HepG2 (cell line): ENCODE measurements around the gene NUBP1. TPM values are rescaled to one million over a fixed set of nuclear protein-coding genes. Genes with fewer than 3 reads are reported as not detected.

ENCODE experiments used
- ATAC-seq: fragments of 200-7000 bp; cut with Tn5 transposase; 3 replicates; pipeline ENCODE4 v1.9.1; 2020; ENCODE audit warnings: mild to moderate bottlenecking, moderate library complexity
- BruUV-seq: library from RNA; stranded (reverse); fragments of 400-500 nt; replicated peaks from 2 replicates; lab custom pipeline; 2021; lab: Mats Ljungman, UMichigan
- CTCF ChIA-PET: fragments of 300-600 bp; formaldehyde crosslinking; extraction: SDS; loops from one replicate; lab custom pipeline; 2021; ENCODE audit warnings: low total read pairs, inconsistent platforms, low intra/inter-chr PET ratio; lab: Yijun Ruan, JAX
- POLR2A ChIA-PET: fragments of 350-600 bp; sonication (Branson Sonifier 250); formaldehyde crosslinking; loops from one replicate; lab custom pipeline; 2020; ENCODE audit warnings: antibody characterized with exemption, inconsistent platforms; lab: Yijun Ruan, JAX
- DNase-seq: peaks from one replicate; pipeline ENCODE4 v3.0.0-alpha.2; 2015; ENCODE audit warnings: low spot score
- FAIRE-seq: peaks from 3 replicates; lab custom pipeline; 2011; peaks lifted over from hg19 to GRCh38; lab: Jason Lieb, UNC
- H2AFZ ChIP-seq: one replicate; pipeline ENCODE4 v1.6.1; 2011; ENCODE audit warnings: low read length, inconsistent platforms
- H3K27ac ChIP-seq: fragments of 300-600 bp; 3 replicates; pipeline ENCODE4 v1.8.0; 2011; ENCODE audit warnings: mixed run types, mild to moderate bottlenecking, mixed read lengths, low read length, inconsistent platforms; ENCODE audit not compliant: insufficient read depth; ENCODE audit errors: extremely low read length
- H3K27me3 ChIP-seq, 2 experiments: fragments of 200-600 bp in 1 of 2; 2 replicates in 1 of 2; 3 replicates in 1 of 2; pipeline versions ENCODE4 v1.6.0 to v1.8.0; 2011; ENCODE audit warnings: low read length in 2 of 2, mild to moderate bottlenecking in 2 of 2, moderate library complexity in 2 of 2, inconsistent platforms in 1 of 2; ENCODE audit not compliant: insufficient read depth in 2 of 2, control insufficient read depth in 1 of 2
- H3K36me3 ChIP-seq, 2 experiments: fragments of 200-600 bp in 1 of 2; replicated peaks in 1 of 2; 2 replicates in 1 of 2; 3 replicates in 1 of 2; pipeline versions ENCODE4 v1.5.1 to v1.8.0; 2011; ENCODE audit warnings: low read length in 2 of 2, inconsistent platforms in 1 of 2; ENCODE audit not compliant: insufficient read depth in 2 of 2, control insufficient read depth in 1 of 2
- H3K4me1 ChIP-seq: 2 replicates; pipeline ENCODE4 v1.5.1; 2012; ENCODE audit warnings: low read length, inconsistent platforms; ENCODE audit not compliant: insufficient read depth
- H3K4me2 ChIP-seq: 2 replicates; pipeline ENCODE4 v1.6.0; 2011; ENCODE audit warnings: low read depth, low read length, inconsistent platforms
- H3K4me3 ChIP-seq, 3 experiments: fragments of 200-600 bp in 1 of 3; sonication (generic), shearing (Covaris generic) in 1 of 3; replicated peaks in 1 of 3; 2 replicates each; pipeline ENCODE4 v1.5.1; 2011 to 2016; ENCODE audit warnings: low read length in 3 of 3, inconsistent platforms in 2 of 3, low read depth in 2 of 3, mild to moderate bottlenecking in 2 of 3, control low read depth in 1 of 3, mixed read lengths in 1 of 3; ENCODE audit not compliant: insufficient read depth in 1 of 3
- H3K79me2 ChIP-seq: one replicate; pipeline ENCODE4 v1.6.1; 2011; ENCODE audit warnings: low read length, inconsistent platforms; ENCODE audit not compliant: insufficient read depth
- H3K9ac ChIP-seq: 2 replicates; pipeline ENCODE4 v1.6.0; 2011; ENCODE audit warnings: mild to moderate bottlenecking, low read depth, low read length, inconsistent platforms; ENCODE audit not compliant: insufficient read depth
- H3K9me3 ChIP-seq: 2 replicates; pipeline ENCODE4 v1.5.1; 2012; ENCODE audit warnings: mild to moderate bottlenecking, low read length
- H4K20me1 ChIP-seq: 2 replicates; pipeline ENCODE4 v1.6.0; 2011; ENCODE audit warnings: inconsistent platforms, mild to moderate bottlenecking, low read length, moderate library complexity; ENCODE audit not compliant: insufficient read depth
- GATAD2A ChIP-seq: IDR thresholded peaks from 2 replicates; pipeline ENCODE4 v1.6.1; 2016
- YEATS4 ChIP-seq: sonication (generic); formaldehyde crosslinking; IDR thresholded peaks from 2 replicates; pipeline ENCODE4 v1.4.0; 2020; ENCODE audit warnings: missing genetic modification reagents, borderline replicate concordance
- ZNF337 ChIP-seq: sonication (generic); formaldehyde crosslinking; IDR thresholded peaks from 2 replicates; pipeline ENCODE4 v1.5.1; 2020; ENCODE audit warnings: missing genetic modification reagents, low read depth, mild to moderate bottlenecking, borderline replicate concordance
- ZNF512B ChIP-seq: sonication (generic); formaldehyde crosslinking; IDR thresholded peaks from 2 replicates; pipeline ENCODE4 v1.5.1; 2020; ENCODE audit warnings: missing genetic modification reagents, mild to moderate bottlenecking, borderline replicate concordance
- WGBS: methylation state at CpG from one replicate; pipeline ENCODE4 v1.1.6; 2017; ENCODE audit warnings: low lambda C conversion rate; 5-methylcytosine and 5-hydroxymethylcytosine counted together
- in situ Hi-C: cut with HindIII; loops from 2 replicates; pipeline ENCODE4 v1.10.0; 2017; ENCODE audit warnings: low pct_unique_long_range_greater_than_20kb; ENCODE audit not compliant: extremely low pct_ligation_motif_present
- intact Hi-C: fragments of 100-400 bp; cut with micrococcal nuclease; formaldehyde crosslinking; loops from one replicate; pipeline ENCODE4 v1.10.0; 2022; ENCODE audit not compliant: unreplicated experiment
- polyA plus RNA-seq, 8 experiments: library from polyadenylated mRNA; depleted of rRNA in 3 of 8; stranded (reverse) in 7 of 8; unstranded in 1 of 8; fragments of >200 nt; fragmentation: Illumina TruSeq in 4 of 8; extraction: Trizol in 4 of 8; gene quantifications; 2 replicates each; pipeline versions ENCODE4 v1.2.1 to v1.2.3, GENCODE V29; 2011 to 2016; ENCODE audit warnings: low read depth in 4 of 8, missing spikeins in 1 of 8, mixed read lengths in 1 of 8; ENCODE audit not compliant: insufficient read depth in 1 of 8
- total RNA-seq, 5 experiments: library from RNA; depleted of rRNA; stranded (reverse); fragments of >200 nt; fragmentation: Illumina TruSeq; extraction: Trizol; gene quantifications; 2 replicates each; pipeline ENCODE4 v1.2.3, GENCODE V29; 2016; ENCODE audit warnings: low read depth in 1 of 5
- TF ChIP-seq, protein P1 (sequence below): sonication (generic); formaldehyde crosslinking; IDR thresholded peaks from 2 replicates; pipeline ENCODE4 v1.4.0; 2020; ENCODE audit warnings: mild to moderate bottlenecking, missing genetic modification reagents

NUBP1 gene
- total and polyA plus RNA-seq, 2 of the 13 experiments (the other 11 are each of a cell fraction or from before 2014, with no cell fraction given), result 53.5 to 70.4 TPM

GRCh38 chr16:10694306-10694705 lies 49.3 kb upstream of the NUBP1 start:
- ChIA-PET CTCF (no interaction called here), POLR2A (no interaction called here)
- intact Hi-C loops (no loop called here), in situ Hi-C loops (no loop called here)
- H4K20me1 ChIP-seq, result no peaks in the 10 kb centered on the region
- BruUV-seq, result no TSS peak
- FAIRE-seq (no peak), DNase-seq (no peak), ATAC-seq (no peak; the same call in 2 of the 3 replicates)
- WGBS, result 76% methylated on average over 21 of the region's 21 CpGs
- no peaks in the 10 kb centered on the region for H3K79me2 ChIP-seq
- no peaks in the 10 kb centered on the region for H3K36me3 ChIP-seq
- H3K4me1 ChIP-seq, result peaks cover under 1% of the 10 kb centered on the region; the same call in 1 of the 2 replicates
- H3K9ac ChIP-seq, result no peak overlapping the region
- TF ChIP-seq, protein P1, sequence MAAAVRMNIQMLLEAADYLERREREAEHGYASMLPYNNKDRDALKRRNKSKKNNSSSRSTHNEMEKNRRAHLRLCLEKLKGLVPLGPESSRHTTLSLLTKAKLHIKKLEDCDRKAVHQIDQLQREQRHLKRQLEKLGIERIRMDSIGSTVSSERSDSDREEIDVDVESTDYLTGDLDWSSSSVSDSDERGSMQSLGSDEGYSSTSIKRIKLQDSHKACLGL, result 0 out of 2 replicates have a peak, but pooled peaks have one; percentile 49
- no peak for TF ChIP-seq ZNF512B (CRISPR knock-in tag)
- no peak overlapping the region for H2AFZ ChIP-seq
- no peak overlapping the region for H3K4me2 ChIP-seq
- no peaks in the 10 kb centered on the region for H3K9me3 ChIP-seq
- no peak overlapping the region for H3K27ac ChIP-seq
- peaks cover 2 to 4% of the 10 kb centered on the region in 2 experiments; a peak in 3 of 5 replicates for H3K27me3 ChIP-seq
- H3K4me3 ChIP-seq, result no peak overlapping the region

DNA sequence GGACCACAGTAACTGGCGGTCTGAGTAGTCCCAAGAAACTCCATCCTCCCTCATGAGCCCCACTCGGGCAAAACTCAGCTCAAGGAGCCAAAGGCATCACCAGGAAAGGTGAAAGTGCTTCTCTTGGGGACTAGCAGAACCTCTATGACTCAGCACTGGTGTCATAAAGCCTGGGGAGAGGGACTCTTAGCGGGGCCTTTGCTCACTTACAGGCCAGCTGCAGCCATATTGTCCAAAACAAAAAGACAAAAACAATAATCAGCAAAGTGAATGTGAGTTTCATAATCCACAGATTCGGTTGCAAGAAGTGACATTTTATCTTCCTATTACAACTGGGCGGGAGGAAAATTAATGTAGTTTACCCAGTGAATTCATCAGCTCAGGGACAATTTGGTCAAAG lies 48.8 kb upstream of the NUBP1 start, which contains the start of gene TEKT5:
Gene TEKT5 (minus strand): TSS at position 101 of the 400 bp plus-strand sequence. CDS start 57 bp downstream, at position 44.
- Histone ChIP-seq H3K4me3 (no peak within 1 kb of the TSS), H4K20me1 (no peaks in the 10 kb centered on the region), H3K36me3 (no peaks in the 10 kb centered on the region), H3K4me1 (no peaks in the 10 kb centered on the region), H3K4me2 (no peak within 1 kb of the TSS), H3K9me3 (no peaks in the 10 kb centered on the region), H3K79me2 (no peaks in the 10 kb centered on the region), H2AFZ (no peak within 1 kb of the TSS), H3K27me3 (peaks cover 2 to 4% of the 10 kb centered on the region in 2 experiments; a peak in 3 of 5 replicates), H3K9ac (no peak within 1 kb of the TSS), H3K27ac (no peak within 1 kb of the TSS)
- intact Hi-C loops, result no loop called here
- POLR2A ChIA-PET, result no interaction called here
- BruUV-seq, result no TSS peak
- DNase-seq, result no peak
- 16% methylated on average over 5 of the region's 5 CpGs for WGBS
- CTCF ChIA-PET, result no interaction called here
- in situ Hi-C loops, result no loop called here
- ATAC-seq, result no peak
- TF ChIP-seq GATAD2A (no peak), ZNF337 (CRISPR knock-in tag) (no peak), YEATS4 (0 out of 2 replicates have a peak, but pooled peaks have one; percentile 16)
- no peak for FAIRE-seq
